Melanocyte of skin (primary cell): ENCODE data around the gene PNRC2. TPM values are rescaled to one million over a fixed set of nuclear protein-coding genes. Genes with fewer than 3 reads are reported as not detected.

Source experiments
- small RNA-seq, 2 donors: library from RNA; depleted of rRNA; stranded (forward); fragments of <200 nt; gene quantifications; one replicate each; pipeline ENCODE3, GENCODE V24; 2012
- total RNA-seq, 2 donors: library from RNA; depleted of rRNA; stranded (reverse); fragments of >200 nt; gene quantifications; 2 replicates each; pipeline ENCODE4 v1.2.3, GENCODE V29; 2012

Gene PNRC2, protein sequence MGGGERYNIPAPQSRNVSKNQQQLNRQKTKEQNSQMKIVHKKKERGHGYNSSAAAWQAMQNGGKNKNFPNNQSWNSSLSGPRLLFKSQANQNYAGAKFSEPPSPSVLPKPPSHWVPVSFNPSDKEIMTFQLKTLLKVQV
- 10 to 100 TPM; 64.0 to 67.9 TPM for total RNA-seq

GRCh38 chr1:23959461-23960290 lies at the start of gene PNRC2:
Gene PNRC2, plus strand, starts transcription at chr1:23959828. Its CDS starts 1,630 bp downstream, at chr1:23961458.

DNA sequence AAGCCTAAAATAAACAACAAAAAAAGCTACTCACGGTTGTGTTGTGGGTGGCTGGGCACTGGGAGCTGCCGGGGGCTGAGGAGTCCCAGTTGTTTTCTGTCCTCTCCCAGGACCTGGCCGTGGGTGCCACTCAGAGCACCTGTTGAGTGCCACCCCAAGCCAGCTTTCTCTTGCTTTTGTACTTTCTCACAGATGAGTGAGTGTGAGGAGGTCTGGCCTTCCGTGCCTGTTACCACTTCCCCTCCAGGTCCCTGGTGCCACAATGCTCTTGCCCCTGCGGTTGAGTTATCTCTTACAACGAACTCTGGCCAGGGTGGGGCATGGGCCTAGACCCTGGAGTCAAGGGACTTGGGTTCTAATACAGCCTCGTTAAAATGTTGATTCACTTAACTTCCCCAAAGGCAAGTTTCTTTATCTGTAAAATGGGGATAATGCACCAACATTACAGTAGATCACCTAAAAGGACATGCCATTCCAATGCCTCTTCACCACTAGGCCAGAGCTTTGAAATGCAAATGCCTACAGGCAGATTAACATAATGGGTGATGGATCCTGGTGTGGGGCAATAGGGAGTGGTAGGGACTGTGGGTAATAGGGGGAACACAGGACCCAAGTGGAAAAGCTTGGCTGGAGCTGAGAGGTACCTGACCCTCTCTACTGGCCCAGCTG lies 46.3 kb upstream of the PNRC2 start, which contains the start of gene CNR2:
TSS of gene CNR2 (minus strand) at position 151 of the 669 bp plus-strand sequence. CDS start 37,745 bp downstream, outside the sequence.

GRCh38 chr1:23979881-23980727 lies 20.5 kb downstream of the PNRC2 start, which contains the start of gene SRSF10:
Gene SRSF10, minus strand, starts transcription at chr1:23980327. Its CDS starts 72 bp downstream, at chr1:23980255.

Small RNAs within 50 kb of the gene (small RNA-seq; reads per million reads assigned to genes)
- gene MIR378F = 0 reads per million in 2 donors

Other genes starting within 250 kb of the PNRC2 start
- 10 to 100 TPM; 55.1 to 60.3 TPM for gene ELOA, start 216.4 kb upstream of the PNRC2 start, total RNA-seq
- gene PITHD1, start 181.4 kb upstream of the PNRC2 start, total RNA-seq = 10 to 100 TPM; 37.6 to 42.0 TPM
- 10 to 100 TPM; 69.5 to 93.2 TPM for gene LYPLA2, start 168.7 kb upstream of the PNRC2 start, total RNA-seq
- gene GALE, start 159.1 kb upstream of the PNRC2 start, total RNA-seq = 10 to 100 TPM; 34.8 to 71.6 TPM
- 10 to 100 TPM; 22.3 to 33.0 TPM for gene HMGCL, start 134.4 kb upstream of the PNRC2 start, total RNA-seq
- gene FUCA1, start 91.5 kb upstream of the PNRC2 start, total RNA-seq = 10 to 100 TPM; 10.7 to 16.9 TPM
- gene CNR2, start 46.5 kb upstream of the PNRC2 start, total RNA-seq = not detected
- 100 to 1,000 TPM in 1 of 2 donors, 10 to 100 TPM in 1; 60.9 to 100 TPM for gene SRSF10, start 20.5 kb downstream of the PNRC2 start, total RNA-seq
- gene MYOM3, start 152.3 kb downstream of the PNRC2 start, total RNA-seq = not detected
- gene IL22RA1, start 183.3 kb downstream of the PNRC2 start, total RNA-seq = under 1 TPM in 1 of 2 donors, not detected in 1; under 0.01 TPM
- gene IFNLR1, start 227.5 kb downstream of the PNRC2 start, total RNA-seq = under 1 TPM; 0.33 to 0.34 TPM